Stimulated activated CD8-positive, alpha-beta memory T cell treated with anti-CD3 and anti-CD28 coated beads, Interleukin-4, amount 100 ng/mL, for 24 hours (primary cell): ENCODE results near the gene PMPCA.

Experiments used
- DNase-seq: peaks from one replicate; pipeline ENCODE4 v3.0.0-alpha.2; 2020; ENCODE audit warnings: low read depth

PMPCA gene, protein sequence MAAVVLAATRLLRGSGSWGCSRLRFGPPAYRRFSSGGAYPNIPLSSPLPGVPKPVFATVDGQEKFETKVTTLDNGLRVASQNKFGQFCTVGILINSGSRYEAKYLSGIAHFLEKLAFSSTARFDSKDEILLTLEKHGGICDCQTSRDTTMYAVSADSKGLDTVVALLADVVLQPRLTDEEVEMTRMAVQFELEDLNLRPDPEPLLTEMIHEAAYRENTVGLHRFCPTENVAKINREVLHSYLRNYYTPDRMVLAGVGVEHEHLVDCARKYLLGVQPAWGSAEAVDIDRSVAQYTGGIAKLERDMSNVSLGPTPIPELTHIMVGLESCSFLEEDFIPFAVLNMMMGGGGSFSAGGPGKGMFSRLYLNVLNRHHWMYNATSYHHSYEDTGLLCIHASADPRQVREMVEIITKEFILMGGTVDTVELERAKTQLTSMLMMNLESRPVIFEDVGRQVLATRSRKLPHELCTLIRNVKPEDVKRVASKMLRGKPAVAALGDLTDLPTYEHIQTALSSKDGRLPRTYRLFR

DNA sequence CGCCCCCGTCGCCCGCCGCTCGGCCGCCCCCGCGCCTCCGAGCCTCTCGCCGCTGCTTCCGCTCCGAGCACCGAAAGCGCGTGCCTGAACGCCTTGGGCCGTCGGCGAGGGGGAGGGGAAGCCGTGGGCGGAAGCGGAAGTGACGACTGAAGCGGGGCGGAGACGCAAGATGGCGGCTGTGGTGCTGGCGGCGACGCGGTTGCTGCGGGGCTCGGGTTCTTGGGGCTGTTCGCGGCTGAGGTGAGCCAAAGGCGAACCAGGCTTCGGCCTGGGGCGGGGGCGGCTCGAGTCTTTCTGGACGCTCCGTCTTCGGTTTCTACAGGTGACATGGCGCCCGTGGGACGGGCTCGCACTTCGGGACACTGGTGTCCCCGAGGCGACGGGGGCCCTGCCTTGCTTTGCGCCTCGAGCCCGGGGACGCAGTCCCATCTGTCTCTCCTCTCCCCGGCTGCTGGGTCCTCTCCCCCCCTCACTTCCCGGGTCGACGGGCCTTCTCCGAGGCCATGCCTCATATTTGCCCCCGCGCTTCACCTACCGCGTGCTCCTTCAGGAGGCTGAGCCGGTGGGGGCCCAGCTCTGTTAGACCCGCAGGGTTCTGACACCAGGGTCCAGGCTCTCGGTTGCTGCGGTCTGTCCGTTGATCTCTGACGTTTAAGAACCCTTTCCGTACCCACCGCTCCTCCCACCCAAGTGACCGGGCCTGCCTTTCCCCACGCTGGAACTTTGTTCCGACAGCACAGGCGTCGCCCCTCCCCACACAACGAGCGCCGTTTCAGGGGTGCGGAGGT is at the start of gene PMPCA, which contains the start of gene ENTR1:
Gene PMPCA, plus strand, starts transcription at position 159 of the 788 bp plus-strand sequence. Its CDS starts 11 bp downstream, at position 170.
Gene ENTR1, minus strand, starts transcription at position 115 of the 788 bp plus-strand sequence. CDS start 217 bp downstream, outside the sequence.
- DNase-seq, result peak; percentile 96

DNA sequence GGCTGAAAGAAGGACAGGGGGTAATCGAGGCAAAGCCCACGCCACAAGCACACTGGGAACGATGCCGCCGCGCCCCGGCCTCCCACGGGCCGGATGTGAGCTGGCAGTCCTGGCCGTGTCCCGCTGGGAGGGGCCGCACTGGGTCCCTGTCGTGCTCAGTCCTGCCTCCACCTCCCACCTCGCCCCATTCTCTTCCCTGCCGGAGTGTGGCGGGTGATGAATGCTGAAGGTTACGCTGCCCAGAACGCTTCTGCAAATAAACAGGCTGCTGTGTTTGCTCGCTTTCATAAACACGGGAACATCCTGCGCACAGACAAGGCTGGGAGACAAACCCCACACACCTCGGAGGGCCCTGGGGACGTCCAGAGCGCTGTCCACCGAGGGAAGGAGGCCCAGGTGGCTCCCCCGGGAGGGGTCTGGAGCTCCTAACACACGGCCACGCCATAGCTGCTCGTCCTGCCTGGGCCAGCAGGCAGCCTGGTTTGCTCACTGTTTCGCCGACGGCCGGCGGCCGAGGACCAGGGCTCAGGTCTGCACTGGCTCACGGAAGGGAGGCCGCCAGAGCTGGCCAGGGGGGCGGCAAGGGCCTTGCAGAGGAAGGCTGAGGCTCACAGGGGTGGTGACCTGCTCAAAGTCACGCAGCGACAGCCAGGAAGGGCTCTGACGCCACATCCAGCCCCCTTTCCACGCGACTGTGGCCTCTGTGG is 49.3 kb upstream of the PMPCA start:
- DNase-seq, result no peak

DNA sequence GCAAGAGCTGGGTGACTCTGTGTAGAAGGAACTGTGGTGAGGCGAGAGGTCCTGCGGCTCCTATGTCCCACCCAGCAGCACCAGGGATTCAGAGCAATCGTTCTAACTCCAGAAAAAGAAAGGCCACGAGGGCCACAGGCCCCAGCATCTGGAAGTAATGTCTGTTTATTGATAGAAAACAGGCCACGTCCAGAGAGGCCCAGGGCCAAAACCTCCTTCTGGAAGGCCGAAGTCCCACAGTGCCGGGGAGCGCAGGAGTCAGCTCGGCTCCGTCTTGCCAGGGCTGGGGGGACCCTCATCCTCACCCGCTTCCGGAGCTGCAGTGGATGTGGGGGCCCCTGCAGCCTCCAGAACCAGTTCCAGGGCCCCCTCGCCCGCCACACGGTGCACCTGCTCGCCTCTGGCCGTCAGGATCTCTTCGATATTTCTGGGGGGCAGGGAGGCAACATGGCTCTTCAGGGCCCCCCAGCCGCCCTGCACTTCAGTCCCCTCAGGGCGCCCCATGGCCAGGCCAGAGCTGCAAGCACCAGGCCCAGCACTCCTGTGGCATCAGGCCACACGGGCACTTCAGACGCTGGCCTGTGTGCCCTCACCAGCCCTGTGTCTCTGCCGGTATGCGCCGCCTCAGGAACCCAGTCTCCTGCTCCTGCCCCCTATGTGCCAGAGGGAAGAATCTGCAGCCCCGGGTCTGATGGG is 48.6 kb upstream of the PMPCA start:
- DNase-seq, result no peak

DNA sequence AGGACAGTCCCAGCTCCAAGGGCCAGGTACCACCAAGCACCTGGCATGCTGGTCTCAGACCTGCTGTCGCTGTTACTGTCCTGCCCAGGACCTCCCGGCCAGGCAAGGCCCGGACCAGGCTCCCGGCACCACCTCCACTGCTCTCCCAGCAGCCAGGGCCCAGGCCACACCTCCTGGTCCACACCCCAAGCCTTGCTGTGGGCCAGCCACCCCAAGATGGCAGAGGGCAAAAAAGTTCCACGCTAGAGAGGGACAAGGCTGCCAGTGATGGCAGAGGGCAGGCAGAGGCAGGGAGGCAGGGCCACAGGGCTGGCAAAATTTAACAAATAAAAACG is 48.0 kb upstream of the PMPCA start:
- no peak for DNase-seq

DNA sequence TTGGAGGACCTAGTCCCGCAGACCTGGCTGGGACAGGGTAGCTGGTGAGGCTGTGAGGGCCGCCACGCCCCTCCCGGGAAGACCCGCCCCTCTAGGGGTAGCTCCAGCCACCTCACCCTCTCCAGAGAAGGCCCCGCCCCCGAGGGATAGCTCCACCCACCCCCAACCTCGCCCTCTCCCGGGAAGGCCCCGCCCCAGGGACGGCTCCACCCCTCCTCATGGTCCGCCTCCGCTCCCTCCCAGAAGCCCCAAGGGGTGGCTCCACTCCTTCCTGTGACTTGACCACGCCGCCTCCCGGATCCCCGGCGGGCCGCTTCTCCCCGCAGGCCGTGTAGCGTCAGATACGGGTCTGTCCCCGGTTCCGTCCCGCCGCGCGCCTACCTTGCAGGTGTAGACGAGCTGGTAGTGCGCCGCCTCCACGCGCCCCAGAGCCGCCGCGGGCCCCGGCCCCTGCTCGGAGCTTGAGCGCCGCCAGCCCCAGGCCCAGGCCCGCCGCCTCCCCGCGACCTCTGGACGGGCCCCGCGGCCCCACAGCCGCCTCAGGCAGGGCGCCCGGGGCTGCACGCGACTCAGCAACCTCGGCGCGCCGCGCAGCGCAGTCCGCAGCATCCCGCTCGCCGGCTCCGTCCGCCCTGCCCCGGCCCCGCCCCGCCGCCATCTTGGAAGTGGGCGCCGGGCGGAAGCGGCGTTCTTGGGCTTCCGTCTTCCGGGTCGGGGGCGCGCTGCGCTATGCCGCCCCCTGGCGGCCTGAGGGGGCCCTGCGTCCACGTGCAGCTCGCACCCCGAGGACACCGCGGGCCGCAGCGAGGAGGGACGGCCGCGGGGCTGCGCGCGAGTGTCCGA is 47.1 kb upstream of the PMPCA start, which contains the start of gene DNLZ:
Gene DNLZ, minus strand, starts transcription at position 639 of the 843 bp plus-strand sequence. Its CDS starts 30 bp downstream, at position 609.
- peak; percentile 93 for DNase-seq

DNA sequence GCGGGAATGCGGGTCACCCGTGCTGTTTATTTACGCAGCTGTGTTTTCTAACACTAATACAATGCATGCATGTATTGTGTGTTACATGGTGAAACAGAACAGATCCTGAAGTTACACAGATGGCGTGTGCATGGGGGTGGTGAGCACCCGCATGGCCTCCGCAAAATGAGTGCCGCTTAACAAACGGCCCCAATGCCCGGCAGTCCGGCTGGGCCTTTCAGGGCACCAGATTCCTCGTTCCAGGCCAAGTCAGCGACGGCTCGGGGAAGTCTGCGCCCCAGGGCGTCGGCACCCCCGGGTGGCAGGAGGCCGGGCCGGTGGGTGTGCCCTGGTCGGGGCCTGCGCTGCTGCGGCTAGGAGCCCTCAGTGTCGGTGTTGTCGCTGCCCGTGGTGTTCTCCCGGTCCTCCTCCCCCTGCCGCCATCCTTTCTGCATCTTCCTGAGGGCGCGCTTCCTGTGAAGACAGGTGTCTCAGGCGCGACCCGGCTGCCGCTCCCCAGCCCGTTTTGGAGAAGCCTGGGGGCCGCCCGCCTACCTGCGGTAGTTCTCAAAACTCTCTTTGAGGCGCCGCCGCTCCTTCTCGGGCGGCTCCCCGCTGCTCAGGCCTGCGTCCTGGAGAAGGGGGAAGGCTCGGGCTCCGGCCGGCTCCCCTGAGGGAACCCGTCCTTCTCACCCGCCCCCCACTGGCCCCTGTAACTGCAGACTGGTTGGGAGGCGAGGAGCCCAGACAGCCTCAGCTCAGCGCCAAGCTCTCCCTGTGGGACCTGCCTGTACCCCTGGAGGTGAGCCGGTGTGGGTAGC is 46.3 kb upstream of the PMPCA start:
- no peak for DNase-seq

DNA sequence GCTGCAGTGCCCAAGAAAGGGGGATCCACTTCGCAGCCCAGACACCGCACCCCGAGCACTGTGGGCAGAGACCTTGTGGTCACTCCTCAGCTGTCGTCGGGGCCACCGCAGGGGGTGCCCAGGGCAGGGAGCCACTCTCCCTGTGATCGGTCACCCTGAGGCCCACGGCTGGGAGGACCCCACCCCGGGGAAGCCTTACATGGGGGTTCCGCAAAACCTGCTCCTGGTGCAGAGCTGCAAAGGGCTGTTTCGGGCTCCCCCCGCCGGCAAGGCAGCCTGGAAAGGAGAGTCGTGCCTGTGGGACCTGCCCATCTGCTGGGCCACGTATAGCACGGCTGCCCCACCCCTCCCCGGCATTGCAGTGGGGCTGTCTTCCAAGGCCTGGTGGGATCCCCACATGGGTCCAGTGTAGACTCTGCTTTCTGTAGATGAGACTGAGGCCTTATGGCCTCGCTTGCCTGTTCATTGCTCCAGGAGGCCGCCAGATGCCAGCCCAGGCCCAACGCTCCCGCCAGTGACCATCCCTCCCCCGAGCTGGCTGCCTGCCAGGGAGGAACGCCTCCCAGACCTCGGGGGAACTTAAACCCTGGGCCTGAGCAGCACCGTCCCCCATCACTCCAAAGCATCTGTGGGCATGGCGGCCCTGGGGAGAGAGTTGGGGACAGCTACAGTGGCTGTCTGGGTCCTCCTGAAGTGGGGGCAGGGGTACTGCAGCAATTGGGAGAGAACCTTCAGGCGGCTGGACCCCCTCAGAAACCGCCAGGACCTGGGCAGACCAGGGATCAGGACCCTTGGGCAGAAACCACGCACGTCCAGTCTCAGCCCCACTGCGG is 45.3 kb upstream of the PMPCA start:
- DNase-seq, result no peak

DNA sequence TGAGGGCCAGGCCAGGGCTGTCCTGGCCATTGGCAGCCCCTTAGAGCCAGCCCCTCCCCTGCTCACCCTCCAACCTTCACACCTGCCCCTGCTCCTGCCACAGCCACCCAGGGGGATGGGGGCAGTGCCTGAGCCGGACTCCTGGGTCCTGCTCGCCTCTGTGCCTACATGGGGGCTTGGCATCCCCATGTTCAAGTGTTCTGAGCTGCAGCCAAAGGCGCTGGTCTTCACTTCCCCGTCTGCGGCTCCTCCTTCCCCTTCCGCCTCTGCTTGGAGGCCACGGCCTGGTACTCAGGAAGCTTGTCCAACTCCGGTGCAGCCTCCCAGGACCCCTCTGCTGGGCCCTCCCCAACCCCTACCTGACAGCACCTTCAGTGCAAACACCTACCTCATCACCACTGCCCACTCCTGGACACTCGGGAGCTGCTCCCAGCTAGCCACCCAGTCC is 44.7 kb upstream of the PMPCA start:
- no peak for DNase-seq

DNA sequence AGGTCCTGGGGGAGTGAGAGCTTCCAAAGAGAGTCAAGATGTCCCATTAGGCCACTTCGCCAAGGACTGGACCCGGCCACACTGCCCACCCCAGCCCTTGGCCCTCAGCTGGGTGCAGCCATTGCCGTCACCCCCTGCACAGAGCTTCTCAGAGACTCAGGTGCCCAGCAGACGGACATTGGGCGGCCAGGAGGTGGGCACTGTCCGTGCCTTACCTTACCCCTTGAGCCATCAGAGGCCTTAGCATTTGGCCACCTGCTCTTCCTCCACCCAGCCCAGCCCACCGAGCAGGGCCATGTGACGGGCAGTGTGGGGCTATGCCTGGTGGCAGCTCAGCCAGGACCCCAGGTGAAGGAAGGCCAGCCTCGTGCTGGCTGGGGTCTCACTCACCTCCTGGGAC is 43.6 kb upstream of the PMPCA start:
- no peak for DNase-seq

DNA sequence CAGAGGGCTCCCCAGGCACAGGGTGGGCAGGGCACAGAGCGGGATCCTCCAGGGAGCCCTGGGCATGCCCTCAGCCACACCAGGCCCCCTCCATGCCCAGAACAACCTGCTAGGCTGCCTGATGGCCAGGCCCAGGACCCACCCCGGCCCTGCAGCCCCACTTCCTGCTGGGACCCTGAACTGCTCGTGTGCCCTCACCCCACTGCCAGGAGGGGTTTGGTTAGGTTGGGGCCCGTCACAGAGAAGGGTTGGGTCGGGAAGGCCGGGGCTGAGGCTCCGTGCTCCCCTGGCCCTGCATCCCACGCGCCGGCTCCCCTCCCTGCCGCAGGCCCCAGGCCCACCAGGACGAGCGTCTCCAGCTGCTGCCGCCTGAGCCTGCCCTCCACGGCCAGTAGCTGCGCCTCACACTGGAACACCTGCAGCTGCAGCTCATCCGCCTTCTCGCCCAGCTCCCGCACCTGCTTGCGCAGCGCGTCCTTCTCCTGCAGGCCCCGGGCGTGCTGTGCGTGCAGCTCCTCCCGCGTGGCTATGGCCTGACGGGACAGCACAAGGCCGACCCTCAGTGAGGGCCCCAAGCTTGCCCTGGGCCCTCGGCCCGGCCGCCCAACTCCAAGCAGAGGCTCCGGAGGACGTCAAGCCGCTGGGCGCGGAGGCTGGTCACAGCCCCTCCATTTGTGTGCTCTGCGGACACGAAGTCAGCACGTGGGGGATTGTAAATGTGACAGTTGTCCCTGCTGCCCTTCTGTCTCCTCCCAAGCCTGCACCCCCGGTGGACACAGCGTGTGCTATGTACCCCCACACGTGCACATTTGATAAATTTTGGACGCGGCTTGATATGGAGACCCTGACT is 42.9 kb upstream of the PMPCA start:
- DNase-seq, result no peak

DNA sequence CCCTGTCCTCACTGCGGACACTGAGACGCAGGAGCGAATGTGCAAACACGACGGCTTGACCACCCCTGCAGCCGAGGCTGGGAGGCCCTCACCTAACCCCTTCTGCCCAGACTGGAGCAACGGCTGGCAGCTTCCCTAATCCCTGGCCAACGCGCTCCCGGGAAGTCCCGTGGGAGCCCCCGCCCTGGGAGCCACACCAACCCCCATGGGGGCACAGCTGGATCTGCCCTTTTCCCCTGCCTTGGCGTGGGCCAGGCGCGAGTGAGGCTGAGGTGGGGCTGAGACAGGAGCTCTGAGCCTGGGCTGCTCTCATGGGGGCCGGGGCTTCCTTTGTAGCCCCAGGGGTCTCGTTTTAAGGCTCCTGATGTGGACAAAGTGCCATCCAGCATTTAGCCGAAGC is 42.3 kb upstream of the PMPCA start:
- DNase-seq, result no peak

DNA sequence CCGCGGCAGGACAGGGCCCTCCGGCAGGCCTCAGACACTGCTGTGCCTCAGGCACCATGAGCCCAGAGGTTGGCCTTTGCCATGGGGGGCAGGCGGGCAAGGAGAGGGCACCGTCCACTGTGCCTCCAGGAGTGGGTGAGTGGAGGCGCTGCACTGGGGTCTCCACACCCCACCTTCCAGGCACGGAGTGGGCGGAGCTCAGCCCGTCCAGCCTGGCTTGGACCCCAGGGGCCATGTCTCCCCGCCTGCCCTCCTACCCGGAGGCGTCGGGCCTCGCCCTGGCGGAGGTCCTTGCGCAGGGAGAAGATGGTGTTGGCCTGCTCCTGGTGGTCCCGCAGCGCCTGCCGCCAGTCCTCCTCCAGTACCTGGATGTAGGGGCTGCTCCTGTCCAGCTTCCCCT is 40.4 kb upstream of the PMPCA start:
- no peak for DNase-seq

DNA sequence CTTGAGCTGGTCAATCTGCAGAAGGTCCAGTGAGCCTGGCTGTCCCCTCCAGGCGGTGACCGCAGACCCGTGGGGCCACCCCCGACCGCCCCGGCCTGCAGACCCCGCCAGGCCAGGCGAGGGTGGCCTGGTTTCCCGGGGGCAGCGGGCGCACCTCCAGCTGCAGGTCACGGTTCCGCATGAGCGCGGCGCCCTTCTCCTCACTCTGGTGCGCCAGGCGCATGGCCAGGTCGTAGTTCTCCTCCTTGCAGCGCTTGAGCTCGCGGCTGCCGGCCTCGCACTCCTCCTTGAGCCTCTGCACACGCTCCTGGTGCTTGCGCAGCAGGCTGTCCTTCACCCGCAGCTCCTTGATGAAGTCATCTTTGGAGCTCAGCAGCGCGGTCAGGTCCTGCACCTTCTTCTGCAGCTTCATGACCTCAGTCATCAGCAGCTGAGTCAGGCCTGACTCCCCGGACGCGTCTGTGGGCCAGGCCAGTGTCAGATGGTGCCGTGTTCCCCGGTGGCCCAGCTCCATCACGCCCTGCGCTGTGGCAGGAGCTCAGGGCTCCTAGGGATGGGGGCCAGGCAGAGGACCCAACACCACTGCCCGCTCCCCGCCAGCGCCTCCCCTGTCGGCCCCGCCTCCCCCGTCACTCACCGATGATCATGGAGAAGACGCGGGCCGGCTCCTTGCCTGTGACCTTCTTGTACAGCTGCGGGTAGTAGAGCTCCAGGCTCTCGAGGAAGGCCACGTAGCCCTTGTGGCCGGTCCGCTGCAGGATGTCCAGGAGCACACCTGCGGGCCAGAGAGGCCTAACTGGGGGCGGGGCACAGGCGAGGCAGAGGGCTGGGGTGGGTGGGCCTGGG is 39.5 kb upstream of the PMPCA start:
- DNase-seq, result no peak

DNA sequence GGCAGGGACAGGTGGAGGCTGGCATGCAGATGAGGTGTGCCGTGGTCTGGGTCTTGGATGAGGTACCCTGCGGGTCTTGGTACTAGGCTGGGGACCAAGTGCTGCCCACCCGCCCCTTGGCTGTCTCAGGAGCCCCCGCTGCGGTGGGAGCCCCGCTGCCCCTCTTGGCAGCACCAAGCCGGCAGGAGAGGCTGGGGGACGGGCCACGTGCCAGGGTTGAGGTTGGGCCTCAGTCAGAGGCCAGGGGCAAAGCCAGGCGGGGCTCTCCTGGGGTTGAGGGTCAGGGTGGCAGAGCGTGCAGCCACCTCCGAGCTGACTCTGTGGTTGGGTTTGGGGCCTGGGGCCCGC is 39.0 kb upstream of the PMPCA start:
- no peak for DNase-seq

DNA sequence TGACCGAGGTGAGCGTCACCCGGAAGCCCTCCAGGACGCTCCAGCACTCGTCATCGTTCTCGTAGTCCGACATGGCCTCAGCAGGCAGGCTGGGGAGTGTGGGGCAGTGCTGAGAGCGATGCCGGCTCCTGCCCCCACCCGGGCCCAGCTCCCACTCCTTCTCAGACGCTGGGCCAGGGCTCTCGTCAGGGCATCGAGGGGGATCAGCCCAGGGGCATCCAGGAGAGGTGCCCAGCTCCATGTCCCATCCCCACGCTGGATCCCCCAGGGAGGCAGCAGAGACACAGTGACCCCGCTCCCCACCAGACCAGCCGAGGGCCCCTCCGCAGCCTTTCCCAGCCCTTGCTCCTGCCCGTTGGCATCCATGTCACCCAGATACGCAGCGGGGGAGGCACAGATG is 38.5 kb upstream of the PMPCA start:
- DNase-seq, result no peak

DNA sequence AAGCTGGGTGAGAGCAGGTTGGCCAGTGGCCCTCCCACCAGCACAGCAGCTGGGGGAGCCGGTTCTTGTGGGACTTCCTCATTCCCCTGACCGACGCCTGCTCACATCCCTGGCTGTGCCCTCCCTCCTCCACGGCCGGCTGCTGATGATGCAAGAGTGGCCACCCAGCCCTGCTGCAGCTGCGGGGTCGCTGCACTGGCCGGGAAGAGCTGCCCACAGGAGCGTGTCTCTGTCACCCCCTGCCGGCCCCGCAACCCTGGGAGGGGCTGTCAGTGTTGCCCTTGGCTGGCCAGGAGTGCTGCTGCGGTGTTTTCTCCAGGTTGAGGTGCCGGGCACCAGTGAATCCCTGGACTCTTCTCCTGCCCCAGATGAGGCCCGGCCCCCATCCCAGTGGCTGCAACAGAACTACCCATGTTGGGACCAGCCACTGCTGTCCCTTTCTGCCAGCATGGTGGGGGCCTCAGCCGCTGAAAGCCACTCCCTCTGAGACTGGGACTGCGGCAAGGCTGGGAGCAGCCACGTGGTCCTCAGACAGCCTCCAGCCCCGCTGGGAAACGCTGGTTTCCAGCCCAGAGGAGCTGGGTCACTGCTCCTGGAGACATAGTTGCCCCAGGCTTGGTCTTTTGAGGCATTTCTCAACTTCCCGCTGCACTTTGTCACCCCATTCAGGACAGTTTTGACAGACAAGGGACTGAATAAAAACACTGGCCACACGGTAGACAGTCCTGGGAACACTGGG is 37.7 kb upstream of the PMPCA start:
- DNase-seq, result no peak
